ENCODE measurements around the gene SLC25A26. TPM values are rescaled to one million over a fixed set of nuclear protein-coding genes. Genes with fewer than 3 reads are reported as not detected.

SLC25A26 gene
- total RNA-seq, 1 experiment from 2014 or later: 13.2 TPM

- POLR2A ChIA-PET: no interaction called here
- TF ChIP-seq POLR2AphosphoS5 (IDR thresholded peaks at IDR 0.05; ENCODE audit: low read depth, low read length): no peak
- Histone ChIP-seq H3K27me3 (ENCODE audit: control insufficient read depth, insufficient read depth, low read length) (no peaks in the 10 kb centered on the region), H3K9me3 (ENCODE audit: control insufficient read depth, insufficient read depth, low read depth, low read length) (no peaks in the 10 kb centered on the region), H3K4me1 (ENCODE audit: control insufficient read depth, insufficient read depth, low read length) (no peaks in the 10 kb centered on the region), H3K36me3 (ENCODE audit: control insufficient read depth, insufficient read depth, low read length) (no peaks in the 10 kb centered on the region), H3K27ac (ENCODE audit: low read length) (no peak overlapping the region), H3K4me3 (ENCODE audit: low read depth in 2 of 2, low read length in 2 of 2) (no peak overlapping the region)
- ATAC-seq (no peak), DNase-seq (ENCODE audit: low read depth, low spot score) (no peak)
- intact Hi-C loops (cut with micrococcal nuclease; ENCODE audit: unreplicated experiment): no loop called here
- BruUV-seq (replicated peaks): no TSS peak
- in situ Hi-C loops (cut with HindIII; ENCODE audit: low pct_unique_long_range_greater_than_20kb, low sequenced_read_pairs): no loop called here
- CTCF ChIA-PET: no interaction called here
These were observed 194.0 kb downstream of the SLC25A26 start for GRCh38 chr3:66414846-66415245.

GRCh38 chr3:66415867-66416428, 195.1 kb downstream of the SLC25A26 start:
- in situ Hi-C loops (cut with HindIII; ENCODE audit: low pct_unique_long_range_greater_than_20kb, low sequenced_read_pairs): no loop called here
- Histone ChIP-seq H3K27me3 (ENCODE audit: control insufficient read depth, insufficient read depth, low read length) (no peaks in the 10 kb centered on the region), H3K9me3 (ENCODE audit: control insufficient read depth, insufficient read depth, low read depth, low read length) (no peaks in the 10 kb centered on the region), H3K27ac (ENCODE audit: low read length) (no peak overlapping the region), H3K4me3 (ENCODE audit: low read depth in 2 of 2, low read length in 2 of 2) (no peak overlapping the region), H3K36me3 (ENCODE audit: control insufficient read depth, insufficient read depth, low read length) (no peaks in the 10 kb centered on the region), H3K4me1 (ENCODE audit: control insufficient read depth, insufficient read depth, low read length) (no peaks in the 10 kb centered on the region)
- no TSS peak for BruUV-seq (replicated peaks)
- ChIA-PET CTCF (no interaction called here), POLR2A (no interaction called here)
- ATAC-seq (no peak), DNase-seq (ENCODE audit: low read depth, low spot score) (no peak)
- TF ChIP-seq TCF7L2 (IDR thresholded peaks at IDR 0.05; ENCODE audit: low read depth, low read length) (no peak), POLR2AphosphoS5 (IDR thresholded peaks at IDR 0.05; ENCODE audit: low read depth, low read length) (no peak), REST (IDR thresholded peaks at IDR 0.05; ENCODE audit: insufficient read depth in 1 of 2, low read depth in 2 of 2, low read length in 1 of 2) (no peak), SIN3A (IDR thresholded peaks at IDR 0.05; ENCODE audit: borderline replicate concordance, insufficient read depth, low read depth, low read length) (no peak), CTCF (IDR thresholded peaks at IDR 0.05) (no peak)
- intact Hi-C loops (cut with micrococcal nuclease; ENCODE audit: unreplicated experiment): no loop called here

GRCh38 chr3:66416556-66417304, 195.9 kb downstream of the SLC25A26 start:
- intact Hi-C loops (cut with micrococcal nuclease; ENCODE audit: unreplicated experiment): no loop called here
- Histone ChIP-seq H3K36me3 (ENCODE audit: control insufficient read depth, insufficient read depth, low read length) (no peaks in the 10 kb centered on the region), H3K4me3 (ENCODE audit: low read depth in 2 of 2, low read length in 2 of 2) (no peak overlapping the region), H3K27me3 (ENCODE audit: control insufficient read depth, insufficient read depth, low read length) (no peaks in the 10 kb centered on the region), H3K4me1 (ENCODE audit: control insufficient read depth, insufficient read depth, low read length) (no peaks in the 10 kb centered on the region), H3K27ac (ENCODE audit: low read length) (no peak overlapping the region), H3K9me3 (ENCODE audit: control insufficient read depth, insufficient read depth, low read depth, low read length) (no peaks in the 10 kb centered on the region)
- CTCF ChIA-PET: no interaction called here
- TF ChIP-seq POLR2AphosphoS5 (IDR thresholded peaks at IDR 0.05; ENCODE audit: low read depth, low read length) (no peak), TCF7L2 (IDR thresholded peaks at IDR 0.05; ENCODE audit: low read depth, low read length) (no peak), REST (IDR thresholded peaks at IDR 0.05; ENCODE audit: insufficient read depth in 1 of 2, low read depth in 2 of 2, low read length in 1 of 2) (no peak), SIN3A (IDR thresholded peaks at IDR 0.05; ENCODE audit: borderline replicate concordance, insufficient read depth, low read depth, low read length) (no peak), CTCF (IDR thresholded peaks at IDR 0.05) (no peak)
- BruUV-seq (replicated peaks): no TSS peak
- ATAC-seq (no peak), DNase-seq (ENCODE audit: low read depth, low spot score) (no peak)
- POLR2A ChIA-PET: no interaction called here
- in situ Hi-C loops (cut with HindIII; ENCODE audit: low pct_unique_long_range_greater_than_20kb, low sequenced_read_pairs): no loop called here
